HG02623 (cell line): ENCODE measurements around the gene FAM163B.

Experiments
- ATAC-seq: cut with Tn5 transposase; IDR thresholded peaks from one replicate; pipeline ENCODE4 v1.9.1; 2021; ENCODE audit warnings: moderate library complexity; ENCODE audit not compliant: unreplicated experiment

The FAM163B gene

DNA sequence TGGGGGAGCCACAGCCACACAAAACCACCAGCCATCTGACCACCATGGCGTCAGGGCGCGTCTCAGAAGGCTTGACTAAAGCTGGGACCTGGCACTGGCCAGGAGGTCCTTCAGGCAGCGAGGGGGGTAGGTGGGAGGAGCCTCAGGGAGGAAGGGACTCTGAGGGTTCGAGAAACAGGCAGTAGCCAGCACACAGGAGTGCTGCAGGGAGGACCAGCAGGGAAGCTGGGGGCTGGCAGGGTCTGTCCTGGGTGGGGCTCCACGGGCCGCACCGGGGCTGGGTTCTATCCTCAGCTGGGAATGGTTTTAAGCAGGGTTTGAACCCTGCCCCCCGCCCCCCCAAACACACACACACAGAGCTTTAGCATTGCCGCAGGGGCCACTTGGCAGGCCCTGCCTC, 7.4 kb downstream of the FAM163B start:
- no peak for ATAC-seq

DNA sequence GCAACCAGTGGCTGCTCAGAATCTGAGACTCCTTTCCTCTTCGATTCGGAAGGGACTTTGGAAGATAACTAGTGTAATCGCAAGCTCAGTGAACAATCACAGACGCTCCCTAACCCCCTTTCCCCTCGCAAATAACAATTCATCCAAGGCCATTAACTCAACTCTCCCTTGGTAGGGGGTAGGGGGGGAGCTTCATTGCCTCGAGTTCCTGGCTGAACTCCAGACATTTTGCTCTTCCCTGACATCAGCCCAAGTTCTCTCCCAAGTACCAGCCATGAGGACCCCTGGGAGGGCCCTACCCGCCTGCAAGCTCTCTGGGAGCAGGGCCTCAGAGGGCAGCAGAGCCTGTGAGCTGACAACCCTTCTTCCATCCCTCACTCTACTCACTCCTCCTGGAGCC, 8.4 kb downstream of the FAM163B start:
- no peak for ATAC-seq

DNA sequence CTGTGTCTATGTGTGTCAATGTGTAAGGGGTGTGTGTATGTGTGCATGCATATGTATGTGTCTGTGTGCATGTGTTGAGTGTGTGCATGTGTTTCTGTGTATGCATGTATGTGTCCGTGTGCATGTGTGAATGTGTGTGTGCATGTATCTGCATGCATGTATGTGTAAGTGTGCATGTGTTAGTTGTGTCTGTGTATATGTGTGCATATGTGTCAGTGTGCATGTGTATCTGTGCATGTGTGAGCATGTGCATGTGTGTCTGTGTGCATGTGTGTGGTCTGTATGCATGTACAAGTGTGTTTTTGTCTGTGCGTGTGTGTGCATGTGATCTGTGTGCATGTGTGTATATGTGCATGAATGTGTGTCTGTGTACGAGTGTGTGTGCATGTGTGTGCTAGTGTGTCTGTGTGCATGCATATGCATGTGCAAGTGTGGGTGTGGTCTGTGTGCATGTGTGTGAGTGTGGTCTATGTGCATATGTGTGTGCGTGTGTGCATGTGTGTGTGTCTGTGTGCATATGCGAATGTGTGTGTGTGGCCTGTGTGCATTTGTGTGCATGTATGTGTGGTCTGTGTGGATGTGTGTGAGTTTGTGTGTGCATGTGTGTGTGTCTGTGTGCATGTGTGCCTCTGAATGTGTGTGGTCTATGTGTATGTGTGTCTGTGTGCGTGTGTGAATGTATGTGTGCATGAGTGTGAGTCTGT, 9.6 kb downstream of the FAM163B start:
- ATAC-seq: no peak

DNA sequence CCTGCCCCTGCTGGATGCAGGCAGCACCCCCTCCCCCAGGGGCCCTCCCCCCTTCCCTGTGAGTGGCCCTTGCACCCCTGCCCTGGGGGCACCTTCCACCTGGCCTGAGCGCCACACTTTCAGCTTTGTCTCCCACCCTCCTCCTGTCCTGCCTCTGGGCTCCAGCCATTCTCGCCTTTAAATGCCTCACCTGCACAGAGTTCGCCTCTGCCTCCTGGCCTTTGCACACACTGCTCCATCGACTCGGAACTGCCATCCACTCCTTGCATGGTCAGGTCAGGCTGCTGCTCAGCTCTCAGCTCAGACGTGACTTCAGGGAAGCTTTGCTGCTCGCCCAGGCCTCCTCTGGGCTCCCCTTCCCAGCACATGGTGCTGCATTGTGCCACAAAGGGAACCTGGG, 10.2 kb downstream of the FAM163B start:
- ATAC-seq: no peak

DNA sequence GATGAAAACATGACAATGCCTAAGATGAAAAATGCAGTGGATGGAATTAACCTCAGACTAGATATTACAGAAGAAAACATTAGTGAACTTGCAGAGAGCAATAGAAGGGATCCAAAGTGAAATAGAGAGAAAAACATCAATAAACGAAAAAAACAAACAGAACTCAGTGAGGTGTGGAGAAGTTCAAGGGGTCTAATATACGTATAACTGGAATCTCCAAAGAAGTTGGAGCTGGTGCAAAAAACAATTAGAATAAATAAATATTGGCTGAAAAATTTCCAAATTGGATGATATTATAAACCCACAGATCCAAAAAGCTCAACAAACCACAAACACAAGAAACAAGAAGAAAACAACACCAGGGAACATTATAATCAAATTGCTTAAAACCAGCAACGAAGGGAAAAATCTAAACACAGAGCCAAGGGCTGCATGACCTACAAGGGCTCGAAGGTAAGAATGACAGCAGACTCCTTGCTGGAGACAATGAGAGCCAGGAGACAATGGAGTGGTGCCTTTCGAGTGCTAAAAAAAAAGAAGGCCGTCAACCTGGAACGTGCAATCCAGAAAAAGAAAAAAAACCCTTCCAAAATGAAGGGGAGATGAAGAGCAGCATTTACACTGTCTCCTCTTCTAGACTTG, 11.8 kb downstream of the FAM163B start:
- ATAC-seq: no peak

DNA sequence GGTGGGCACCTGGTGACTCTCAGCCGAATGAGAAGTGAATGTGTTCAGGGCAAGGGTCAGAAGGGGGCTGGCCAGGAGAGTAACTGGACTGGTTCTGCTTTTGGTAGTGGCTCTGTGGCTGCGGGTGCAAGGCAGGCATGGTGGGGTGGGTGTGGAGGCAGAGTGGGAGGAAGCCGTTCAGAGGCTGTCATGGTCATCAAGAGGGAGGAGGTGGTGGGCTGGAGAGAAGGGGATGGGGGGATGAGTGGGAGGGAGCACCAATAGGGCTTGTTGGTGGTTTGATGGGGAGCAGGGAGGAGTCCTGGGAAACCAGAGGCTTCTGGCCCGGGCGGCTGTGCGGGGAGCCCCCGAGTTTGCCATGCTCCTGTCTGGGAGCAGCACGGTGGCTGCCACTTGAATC, 13.3 kb downstream of the FAM163B start:
- no peak for ATAC-seq

DNA sequence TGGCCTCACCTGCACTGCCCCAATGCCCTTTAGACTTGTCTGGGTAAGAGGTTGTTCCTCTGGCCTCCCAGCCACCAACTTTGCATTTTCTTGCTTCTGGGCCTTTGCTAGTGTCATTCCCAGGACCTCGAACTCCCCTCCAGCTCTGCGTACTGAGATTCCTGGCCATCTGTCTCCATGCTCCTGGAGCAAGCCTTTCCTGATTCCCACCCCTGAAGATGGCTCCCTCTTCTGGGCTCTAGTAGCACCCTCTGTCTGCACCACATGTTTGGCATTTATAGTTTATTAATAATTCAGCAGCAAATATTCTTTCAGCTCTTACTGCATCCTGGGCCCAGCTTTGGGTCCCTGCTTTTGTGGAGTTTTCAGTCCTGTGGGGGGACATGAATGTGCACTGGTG, 14.9 kb downstream of the FAM163B start:
- ATAC-seq: no peak

DNA sequence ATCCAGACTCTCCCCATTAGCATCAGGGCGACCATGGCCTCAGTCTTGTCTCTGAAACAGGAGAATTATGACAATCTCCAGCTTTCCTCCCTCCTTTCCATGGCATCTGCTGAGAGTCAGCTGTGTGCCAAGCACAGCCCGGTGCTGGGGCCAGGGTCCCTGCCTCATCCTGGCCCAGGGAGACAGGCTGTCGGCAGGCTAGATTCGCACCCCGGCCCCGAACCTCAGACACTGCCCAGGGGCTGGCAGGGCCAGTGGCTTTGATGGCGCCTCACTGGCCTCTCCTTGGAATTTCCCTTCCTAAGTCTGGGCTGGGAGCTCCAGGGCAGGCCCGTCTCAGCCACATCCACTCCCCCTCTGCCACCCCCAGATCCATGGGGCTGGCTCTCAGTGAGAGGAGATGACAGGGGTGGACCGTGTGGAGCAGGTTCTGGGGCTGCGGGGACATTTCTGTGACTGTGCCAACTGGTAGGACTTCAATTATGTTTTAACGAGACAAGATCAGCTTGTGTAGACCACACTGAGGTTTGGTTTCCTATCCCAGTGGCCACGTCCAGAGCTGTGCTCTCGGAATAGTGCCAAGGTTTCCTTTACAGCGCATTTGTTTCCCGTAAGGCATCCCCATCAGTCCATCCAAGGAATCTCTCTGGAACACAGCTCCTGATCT, 15.5 kb downstream of the FAM163B start:
- ATAC-seq: no peak

DNA sequence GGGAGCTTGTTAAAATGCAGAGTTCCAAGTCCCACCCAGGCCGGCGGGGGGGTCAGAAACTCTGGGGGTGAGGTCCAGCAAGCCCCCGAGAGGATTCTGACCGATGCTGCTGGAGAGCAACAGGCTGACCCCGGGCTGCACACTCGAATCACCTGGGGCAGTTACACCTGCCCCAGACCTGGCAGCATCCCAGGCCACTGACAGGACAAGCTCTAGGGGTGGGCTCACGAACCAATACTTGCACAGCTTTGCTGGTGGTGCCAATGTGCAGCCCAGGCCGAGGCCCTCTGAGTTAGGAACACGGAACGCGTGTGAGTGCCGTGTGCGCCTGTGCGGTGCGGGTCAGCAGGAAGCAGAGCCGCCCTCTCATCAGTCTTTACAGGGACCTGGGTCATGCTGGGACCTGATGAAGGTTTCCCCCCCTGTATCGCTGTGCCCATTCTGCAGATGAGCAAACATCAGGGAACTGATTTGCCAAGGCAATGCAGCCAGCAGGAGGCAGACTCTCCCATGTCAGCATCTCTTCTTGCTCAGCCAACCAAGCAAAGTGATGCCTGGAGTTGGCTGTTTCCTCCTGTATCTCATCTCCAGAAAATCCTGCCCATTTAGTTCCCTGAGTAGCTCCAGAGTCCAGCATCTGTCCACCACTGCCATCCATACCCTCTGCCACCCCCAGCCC, 16.3 kb downstream of the FAM163B start:
- ATAC-seq: no peak

DNA sequence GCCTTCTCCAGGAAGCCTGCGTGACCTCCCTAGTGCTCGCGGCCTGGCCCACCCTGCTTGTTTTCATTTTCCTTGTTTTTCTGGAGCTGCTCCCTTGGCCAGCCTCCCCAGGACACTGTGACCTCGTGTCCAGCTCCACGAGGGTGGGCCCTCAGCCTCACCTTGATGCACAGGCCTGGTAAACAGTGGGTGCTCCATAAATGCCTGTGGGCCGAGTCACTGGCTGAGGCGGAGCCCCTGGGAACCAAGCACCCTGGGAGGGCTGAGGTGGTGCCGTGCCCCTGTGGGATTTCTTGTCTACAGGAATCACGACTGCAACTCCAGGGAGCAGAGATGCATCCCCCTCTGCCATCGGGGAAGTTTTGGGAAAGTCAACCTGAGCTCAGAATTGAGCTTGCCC, 17.2 kb downstream of the FAM163B start:
- no peak for ATAC-seq

DNA sequence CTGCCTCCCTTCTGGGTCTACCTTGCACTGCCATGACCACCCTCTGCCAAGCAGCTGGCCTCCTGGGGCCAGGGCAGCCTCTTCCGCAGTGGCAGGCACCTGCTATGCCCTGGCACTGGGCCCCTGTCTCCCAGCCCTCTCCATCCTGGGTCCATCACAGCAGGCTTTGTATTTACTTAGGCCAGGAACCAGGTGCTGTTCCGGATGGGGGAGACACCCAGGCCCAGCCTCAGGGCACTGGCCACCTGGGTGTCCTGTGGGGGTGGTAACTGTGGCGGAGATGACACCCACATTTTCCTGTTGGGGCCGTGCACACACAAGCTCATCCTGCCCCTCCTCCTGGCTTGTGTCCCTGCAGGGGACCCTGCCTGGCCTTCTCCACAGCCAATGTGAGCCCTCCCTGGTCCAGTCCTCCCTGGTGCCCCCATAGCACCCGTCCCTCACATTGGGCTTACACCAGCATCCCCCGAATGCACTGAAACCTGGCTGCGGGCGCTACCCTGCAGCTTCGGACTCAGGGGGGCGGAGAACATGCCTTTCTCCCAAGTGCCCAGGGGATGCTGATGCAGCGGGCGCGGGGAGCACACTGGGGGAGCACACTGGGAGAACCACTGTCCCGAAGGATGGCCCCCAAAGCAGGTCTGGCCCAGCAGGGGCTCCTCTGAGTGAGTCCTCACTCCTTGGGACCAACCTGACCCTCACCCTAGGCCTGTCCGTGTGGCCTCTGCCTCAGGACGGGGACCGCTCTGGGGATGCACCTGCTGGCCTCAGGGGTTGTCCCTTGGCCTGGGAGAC, 17.9 kb downstream of the FAM163B start:
- no peak for ATAC-seq

DNA sequence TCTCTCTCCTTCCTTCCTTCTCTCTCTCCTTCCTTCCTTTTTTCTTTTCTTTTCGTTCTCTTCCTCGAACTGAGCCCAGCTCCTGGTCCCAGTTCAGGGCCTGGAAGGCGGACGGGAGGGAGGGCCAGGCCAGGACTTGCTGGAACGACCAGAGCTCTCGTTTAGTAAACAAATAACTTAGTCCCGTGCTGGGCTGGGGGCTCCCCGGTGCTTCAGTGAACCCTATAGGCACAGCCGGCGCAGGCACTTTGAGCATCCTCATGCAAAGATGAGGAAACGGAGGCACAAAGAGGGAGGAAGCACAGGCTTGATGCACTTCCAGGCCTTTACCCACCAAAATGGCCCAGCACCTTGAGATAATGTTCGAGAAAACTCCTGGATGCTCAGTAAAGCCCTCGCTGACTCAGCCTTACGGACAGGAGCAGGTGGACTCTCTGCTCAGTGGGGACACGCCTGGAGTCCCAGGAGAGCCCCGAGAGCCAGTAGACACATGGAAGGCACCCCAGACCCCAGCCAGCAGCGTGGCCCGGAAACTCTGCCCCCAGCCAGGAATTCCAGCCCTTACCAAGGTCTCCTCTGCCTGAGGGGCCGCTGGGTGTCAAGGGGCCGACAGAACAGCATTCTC, 18.8 kb downstream of the FAM163B start:
- ATAC-seq: no peak

DNA sequence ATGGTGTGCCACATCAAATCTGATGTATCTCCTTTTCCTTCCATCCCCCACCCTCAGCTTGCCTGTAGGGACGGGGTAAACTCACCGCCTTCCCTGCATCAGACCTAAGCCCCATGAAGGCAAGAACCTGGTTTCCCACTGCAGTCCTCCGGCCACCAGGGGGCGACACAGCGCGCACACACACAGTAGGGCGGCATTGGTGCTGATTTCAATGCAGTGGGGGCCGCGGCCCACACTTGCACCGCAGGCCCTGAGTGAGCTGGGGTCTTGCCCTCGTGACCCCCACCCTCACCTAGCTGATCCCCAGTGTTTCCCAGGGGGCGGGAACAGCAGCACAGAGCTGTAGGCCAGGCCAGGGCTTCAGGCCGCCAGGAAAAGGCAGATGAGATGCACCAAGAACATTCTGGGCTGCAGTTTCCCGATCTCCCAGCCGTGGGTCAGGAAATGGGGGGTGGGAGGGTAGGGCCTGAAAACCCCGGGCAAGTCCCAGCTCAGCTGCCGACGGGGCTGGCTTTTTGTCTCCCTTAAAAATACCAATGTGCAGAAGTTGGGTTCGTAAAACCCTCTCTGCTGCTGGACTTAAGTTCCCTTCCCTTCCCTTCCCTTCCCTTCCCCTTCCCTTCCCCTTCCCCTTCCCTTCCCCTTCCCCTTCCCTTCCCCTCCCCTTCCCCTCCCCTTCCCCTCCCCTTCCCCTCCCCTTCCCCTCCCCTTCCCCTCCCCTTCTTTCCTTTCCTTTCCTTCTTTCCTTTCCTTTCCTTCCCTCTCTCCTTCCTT, 19.5 kb downstream of the FAM163B start:
- no peak for ATAC-seq

DNA sequence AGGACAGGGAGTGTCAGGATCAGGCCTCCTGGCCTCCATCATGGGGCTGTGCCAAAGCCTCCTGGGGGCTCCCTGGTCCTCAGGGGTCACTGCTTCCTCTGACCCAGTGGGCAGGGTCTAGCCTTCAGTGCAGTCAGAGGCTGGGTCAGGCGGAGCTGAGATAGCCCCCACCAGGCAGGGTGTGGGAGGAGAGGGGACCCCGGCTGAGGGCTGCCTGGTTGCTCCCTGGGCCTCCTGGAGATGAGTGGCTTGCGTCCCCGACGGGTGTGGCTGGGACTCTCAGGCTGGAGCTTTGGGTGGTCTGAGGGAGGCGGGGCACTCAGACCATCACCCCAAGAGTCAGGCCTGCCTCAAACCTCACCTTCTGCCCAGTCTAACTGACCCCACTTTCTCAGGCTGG, 21.7 kb downstream of the FAM163B start:
- no peak for ATAC-seq

DNA sequence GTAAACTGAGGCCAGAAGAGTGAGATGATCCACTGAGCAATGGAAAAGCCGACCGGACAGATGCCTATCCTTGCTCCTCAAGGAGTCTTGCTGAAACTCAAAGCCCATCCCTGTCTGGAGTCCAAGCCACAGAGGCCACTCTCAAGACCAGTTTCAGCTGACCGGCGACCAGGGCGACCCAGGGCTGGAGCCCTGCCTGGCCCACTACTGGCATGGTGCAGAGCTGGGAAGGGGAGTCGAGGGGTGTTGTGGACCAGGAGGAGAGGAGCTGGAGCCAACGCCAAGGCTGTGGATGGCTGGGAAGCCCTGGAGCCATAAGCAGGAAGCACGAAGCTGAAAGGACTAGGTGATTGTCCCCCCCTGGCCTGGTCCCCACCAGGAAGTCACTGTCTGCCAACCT, 22.1 kb downstream of the FAM163B start:
- no peak for ATAC-seq

DNA sequence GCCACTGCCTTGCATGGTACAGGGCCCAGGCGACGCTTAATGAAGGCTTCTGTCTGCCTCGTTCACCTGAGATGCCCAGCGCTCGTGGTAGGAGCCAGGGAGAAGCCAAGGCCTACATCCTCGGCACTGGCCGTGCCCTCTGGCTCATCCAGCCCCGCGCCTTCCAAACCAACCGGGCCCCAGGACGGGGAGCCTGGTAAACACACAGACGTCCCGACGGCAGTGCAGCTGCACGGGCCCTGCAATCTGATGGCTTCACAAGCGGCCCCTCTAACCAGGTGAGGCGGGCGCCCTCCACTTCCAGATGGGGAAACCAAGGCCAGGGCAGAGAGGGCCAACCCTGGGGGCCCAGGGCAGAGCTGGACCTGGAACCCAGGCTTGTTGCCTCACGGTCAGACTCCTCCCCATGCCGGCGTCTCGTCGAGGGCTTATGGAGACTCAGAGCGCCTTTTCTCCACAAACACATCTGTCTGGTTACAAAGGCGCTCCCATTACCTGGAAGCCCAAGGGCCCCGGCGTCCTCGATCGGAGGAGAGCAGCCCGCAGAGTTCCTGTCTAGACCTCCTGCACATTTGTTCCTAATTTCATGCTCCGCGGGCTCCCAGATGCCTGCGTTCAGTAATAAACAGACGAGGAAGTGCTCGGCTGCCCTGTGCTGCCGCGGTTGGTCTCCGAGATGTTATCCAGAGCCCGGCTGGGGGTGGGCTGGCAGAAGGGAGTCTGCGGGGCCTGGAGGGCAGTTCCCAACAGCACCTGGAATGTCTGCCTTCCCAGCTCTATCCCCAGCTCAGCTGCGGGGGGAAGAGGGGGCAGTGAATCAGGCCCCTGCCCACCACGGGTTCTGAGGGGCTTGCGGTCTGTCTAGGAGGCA, 23.5 kb downstream of the FAM163B start:
- ATAC-seq: no peak

DNA sequence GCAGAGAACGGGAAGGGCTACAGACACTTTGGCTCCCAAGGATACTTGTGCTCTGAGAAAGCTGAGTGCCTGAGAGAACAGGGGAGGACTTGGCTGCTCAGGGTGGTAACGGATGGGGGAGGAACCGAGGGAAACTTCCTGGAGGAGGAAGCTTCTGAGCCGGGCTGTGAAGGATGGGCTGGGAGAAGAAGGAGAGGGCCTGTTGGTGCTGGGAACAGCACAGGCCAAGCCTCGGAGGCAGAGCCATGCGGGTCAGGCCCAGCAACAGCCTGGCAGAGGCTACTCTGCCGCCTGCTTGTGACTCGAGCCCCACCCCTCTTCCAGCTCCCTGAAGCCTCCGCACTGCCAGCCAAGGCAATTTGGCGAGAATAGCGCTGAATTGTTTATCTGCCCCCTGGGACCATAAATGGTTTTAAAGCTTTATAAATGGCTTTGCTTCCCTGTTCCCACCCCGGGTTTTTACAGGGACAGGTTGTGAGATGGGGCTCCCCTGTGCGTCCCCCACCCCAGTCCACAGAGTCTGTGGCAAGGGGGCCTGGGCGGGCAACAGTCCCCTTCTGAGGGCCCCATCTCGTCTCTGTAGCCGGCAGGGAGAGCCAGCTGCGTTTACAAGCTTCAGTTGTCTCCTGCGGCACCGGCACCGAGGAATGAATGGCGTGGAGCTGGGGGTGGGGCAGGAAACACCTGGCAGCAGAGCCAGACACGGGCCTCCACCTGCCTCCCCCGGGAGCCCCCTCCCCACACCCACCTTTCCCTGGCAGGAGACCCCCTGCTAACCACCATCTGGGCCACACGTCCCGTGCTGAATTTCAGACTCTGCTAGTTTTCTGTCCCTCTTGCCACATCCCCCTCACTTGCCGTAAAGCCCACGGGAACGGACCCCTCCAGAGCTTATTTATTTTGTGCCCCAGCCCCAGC, 24.4 kb downstream of the FAM163B start:
- ATAC-seq: no peak

DNA sequence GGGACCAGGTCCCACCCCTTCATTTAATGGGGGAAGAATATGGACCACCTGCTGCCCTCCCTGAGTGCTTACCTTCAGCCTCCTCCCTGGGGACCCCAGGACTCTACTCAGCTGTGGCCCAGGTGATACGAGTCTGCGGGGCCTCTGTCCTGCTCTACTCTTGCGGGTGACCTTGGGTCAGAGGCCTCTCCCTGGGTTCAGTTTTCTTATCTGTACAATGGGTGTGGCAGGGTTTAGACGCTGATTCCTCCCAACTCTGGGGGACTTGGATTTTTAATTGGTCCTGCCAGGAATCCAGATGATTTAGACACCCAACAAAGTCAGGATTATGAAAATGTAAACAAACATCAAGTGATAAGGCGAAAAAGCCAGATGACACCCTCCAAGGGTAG, 25.0 kb downstream of the FAM163B start:
- ATAC-seq: no peak
